ENCODE data around the gene FLT1.

Gene FLT1

DNA sequence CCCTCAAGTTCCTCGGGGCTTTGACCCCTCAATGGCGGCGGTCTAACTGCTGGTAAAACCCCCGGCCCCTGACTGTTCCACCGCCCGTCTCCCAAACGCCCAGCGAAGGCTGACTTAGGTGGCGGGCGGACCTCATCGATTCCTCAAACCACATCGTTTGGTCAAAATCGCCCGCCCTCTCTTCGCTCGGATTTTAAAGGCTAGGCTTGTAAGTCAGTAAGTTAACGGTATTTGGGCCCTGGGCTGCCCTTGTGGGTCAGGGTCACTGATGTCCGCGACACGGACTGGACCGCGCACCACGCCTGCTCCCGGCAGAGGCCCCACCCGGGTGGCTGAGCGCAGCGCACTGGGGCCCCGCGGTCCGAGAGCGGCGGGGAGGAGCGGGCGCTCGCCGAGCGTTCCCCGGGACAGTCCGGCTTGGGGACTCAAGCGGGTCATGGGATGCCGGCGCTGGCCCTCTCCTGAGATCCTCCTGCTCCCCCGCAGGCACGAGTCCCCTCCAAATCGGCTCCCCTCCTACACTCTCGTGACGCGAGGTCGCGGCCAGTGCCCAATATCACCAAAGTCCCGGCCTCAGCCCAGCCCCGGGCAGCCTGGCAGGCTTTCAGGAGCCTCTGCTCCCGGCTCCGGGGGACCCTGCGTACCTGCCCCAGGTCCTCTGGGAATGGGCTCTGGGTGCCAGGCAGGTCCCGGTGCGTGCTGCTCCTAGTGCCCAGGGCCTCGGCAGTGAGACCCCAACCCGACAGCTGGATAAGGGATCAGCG is 1.0 kb downstream of the FLT1 start:
- Histone ChIP-seq H3K27ac (peak overlapping the region; percentile 86), H4K20me1 (peaks cover 59% of the 10 kb centered on the region), H3K27me3 (peaks cover 48% of the 10 kb centered on the region), H3K9ac (peak overlapping the region; percentile 90), H3K4me2 (peak overlapping the region; percentile 93), H3K4me3 (peak overlapping the region; percentile 92), H3K36me3 (no peaks in the 10 kb centered on the region), H3K9me3 (no peaks in the 10 kb centered on the region), H3K4me1 (peaks cover 84% of the 10 kb centered on the region)
- TF ChIP-seq Cebpa-rat (IDR thresholded peaks at IDR 0.05), result no peak

DNA sequence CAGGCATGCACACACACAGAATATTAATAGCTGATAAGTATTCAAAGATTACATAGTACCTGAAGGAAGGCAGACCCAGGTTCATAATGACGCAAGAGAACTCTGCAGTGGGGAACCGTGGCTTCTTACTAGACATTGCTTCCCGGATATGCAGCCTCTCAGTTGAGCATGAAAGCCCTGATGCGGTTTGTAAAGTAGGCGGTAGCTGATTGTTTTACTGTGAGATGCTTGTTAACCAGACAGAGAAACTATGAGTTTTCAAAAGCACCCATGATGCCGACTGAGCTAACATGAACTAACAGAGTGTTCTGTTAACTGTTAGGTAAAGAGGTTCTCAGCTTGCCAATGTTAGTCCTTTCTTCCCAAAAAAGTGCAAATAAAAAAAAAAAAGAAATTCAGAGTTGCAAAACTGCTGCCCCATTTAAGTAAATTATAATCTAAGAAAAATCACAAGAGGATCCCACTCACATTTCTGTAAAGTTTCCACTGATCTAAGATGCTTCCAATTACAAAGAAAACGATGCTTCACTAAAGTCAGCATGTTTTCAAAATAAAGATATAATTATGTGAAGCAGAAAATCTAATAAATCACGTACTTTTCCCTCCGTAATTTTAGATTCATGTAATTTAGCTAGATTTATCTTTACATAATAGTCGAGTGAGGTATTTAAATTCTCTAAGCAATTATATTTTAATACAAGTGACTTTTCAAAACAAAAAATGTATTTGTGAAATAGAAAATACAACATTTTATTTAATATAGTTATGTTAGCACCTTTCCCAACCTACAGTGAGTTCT is 2.2 kb downstream of the FLT1 start:
- Histone ChIP-seq H4K20me1 (peaks cover 71% of the 10 kb centered on the region), H3K27me3 (peaks cover 48% of the 10 kb centered on the region), H3K4me2 (peak overlapping the region; percentile 93), H3K36me3 (peaks cover 5% of the 10 kb centered on the region), H3K4me3 (peak overlapping the region; percentile 92), H3K4me1 (peaks cover 86% of the 10 kb centered on the region), H3K27ac (peak overlapping the region; percentile 86), H3K9ac (peak overlapping the region; percentile 90), H3K9me3 (0 out of 2 replicates have a peak, but pooled peaks cover 3% of the 10 kb centered on the region)
- TF ChIP-seq Cebpa-rat (IDR thresholded peaks at IDR 0.05), result no peak

DNA sequence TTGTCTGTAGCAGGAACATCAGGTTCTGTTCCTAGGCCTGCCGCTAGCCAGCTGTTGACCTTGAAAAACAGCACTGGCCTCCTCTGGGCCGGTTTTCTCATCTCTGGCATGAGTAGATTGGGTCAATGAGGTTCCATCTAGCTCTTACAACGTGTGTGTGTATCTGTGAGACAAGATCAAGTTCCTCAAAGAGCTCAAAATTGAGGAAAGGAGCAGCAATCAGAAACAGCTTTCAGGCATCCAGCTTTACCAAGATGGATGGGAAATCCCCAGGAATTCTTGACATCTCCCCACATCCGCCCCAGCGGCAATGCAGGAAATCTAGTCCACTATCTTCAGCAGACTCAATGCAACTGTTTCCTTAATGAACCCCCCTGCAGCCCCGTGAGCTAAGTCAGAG is 4.9 kb downstream of the FLT1 start:
- peak overlapping the region; percentile 36; the same call in 1 of the 2 replicates for H3K4me3 ChIP-seq
- peaks cover 29% of the 10 kb centered on the region for H3K27me3 ChIP-seq
- no peak for TF ChIP-seq Cebpa-rat (IDR thresholded peaks at IDR 0.05)
- H3K27ac ChIP-seq, result peak overlapping the region; percentile 39
- peak overlapping the region; percentile 5; the same call in 1 of the 2 replicates for H3K9ac ChIP-seq
- H3K9me3 ChIP-seq, result 0 out of 2 replicates have a peak, but pooled peaks cover 3% of the 10 kb centered on the region
- H3K36me3 ChIP-seq, result peaks cover 29% of the 10 kb centered on the region
- peak overlapping the region; percentile 93 for H3K4me2 ChIP-seq
- peaks cover 60% of the 10 kb centered on the region for H3K4me1 ChIP-seq
- H4K20me1 ChIP-seq, result peaks cover 98% of the 10 kb centered on the region

DNA sequence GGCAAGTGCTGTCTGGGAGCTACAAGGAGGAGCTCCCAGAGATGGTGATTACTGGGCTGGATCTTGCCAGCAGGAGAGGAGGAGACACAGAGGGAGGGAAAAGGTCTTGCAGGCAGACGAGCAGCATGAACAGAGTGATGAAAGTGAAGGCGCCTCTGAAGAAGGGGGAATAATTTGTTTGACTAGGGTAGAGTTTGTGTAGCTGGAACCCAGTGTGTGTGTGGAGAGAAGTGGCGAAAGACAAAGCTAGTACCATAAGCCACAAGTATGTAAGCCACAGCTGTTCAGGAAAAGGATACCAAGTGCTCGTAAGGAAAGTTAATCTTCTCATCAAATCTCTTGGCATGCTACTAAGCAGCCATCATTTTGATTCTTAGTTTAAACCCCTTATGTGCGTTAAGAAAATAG is 5.4 kb downstream of the FLT1 start:
- Histone ChIP-seq H3K9ac (peak overlapping the region; percentile 2; the same call in 1 of the 2 replicates), H3K9me3 (0 out of 2 replicates have a peak, but pooled peaks cover 3% of the 10 kb centered on the region), H3K27me3 (peaks cover 24% of the 10 kb centered on the region), H3K4me1 (peaks cover 60% of the 10 kb centered on the region), H3K27ac (no peak overlapping the region), H3K4me3 (no peak overlapping the region; the same call in 1 of the 2 replicates), H3K4me2 (peak overlapping the region; percentile 93), H3K36me3 (peaks cover 31% of the 10 kb centered on the region), H4K20me1 (peaks cover 100% of the 10 kb centered on the region)
- TF ChIP-seq Cebpa-rat (IDR thresholded peaks at IDR 0.05), result no peak

DNA sequence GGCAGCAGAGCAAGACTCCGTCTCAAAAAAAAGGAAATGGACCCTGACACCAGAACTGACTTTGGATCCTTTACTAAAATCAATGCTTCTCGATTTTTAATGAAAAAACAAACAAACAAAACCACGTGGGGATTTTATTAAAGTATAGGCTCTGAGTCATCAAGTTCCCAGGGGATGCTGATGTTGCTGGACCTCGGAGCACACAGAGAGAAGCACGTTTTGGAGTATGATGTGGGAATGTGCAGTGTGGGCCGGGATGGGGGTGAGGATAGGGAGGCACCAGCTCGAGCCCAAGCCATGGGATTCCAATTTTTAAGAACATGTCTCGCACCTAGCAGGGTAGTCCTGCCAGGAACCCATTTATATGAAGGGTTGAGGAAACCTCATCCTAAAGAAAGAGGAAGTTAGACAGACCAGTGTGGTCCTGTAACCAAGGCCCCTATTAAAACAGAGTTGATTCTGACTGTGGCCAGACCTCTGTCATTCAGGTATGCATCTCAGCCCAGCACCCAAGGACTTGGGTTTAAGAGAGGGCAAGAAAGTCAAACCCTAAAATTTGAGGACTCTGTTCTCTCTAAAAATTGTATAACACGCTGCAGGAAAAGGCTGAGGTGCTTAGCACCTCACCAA is 6.4 kb downstream of the FLT1 start:
- H3K9me3 ChIP-seq, result 0 out of 2 replicates have a peak, but pooled peaks cover 3% of the 10 kb centered on the region
- peaks cover 14% of the 10 kb centered on the region for H3K27me3 ChIP-seq
- H3K9ac ChIP-seq, result no peak overlapping the region
- H3K36me3 ChIP-seq, result peaks cover 33% of the 10 kb centered on the region
- H3K4me2 ChIP-seq, result peak overlapping the region; percentile 93
- H3K4me3 ChIP-seq, result no peak overlapping the region
- no peak for TF ChIP-seq Cebpa-rat (IDR thresholded peaks at IDR 0.05)
- H3K4me1 ChIP-seq, result peaks cover 55% of the 10 kb centered on the region
- H3K27ac ChIP-seq, result no peak overlapping the region
- H4K20me1 ChIP-seq, result peaks cover 100% of the 10 kb centered on the region

DNA sequence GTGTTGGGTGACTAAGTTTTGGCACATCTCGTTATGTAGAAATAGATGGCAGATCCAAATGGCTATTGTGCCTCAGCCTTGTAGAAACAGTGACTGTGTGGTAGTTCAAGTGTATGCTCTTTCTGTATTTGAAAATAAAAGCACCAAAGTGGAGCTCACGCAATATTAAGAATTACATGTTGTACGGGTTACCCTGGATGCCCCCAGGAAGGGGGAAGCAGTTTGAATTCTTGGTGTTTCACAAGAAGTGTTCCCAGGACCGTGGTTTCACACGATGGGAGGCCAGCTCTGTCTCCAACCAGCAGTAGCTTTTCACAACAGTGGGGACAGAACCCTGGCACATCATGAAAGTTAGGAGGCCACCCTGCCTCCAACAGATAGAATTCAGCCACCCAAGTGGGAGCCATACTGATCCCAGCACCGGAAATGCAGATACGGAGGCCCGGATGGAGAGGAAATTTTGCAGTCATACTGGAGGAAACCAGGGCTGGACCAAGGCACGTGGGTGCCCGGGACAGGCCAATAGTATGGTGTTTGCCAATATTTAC is 8.9 kb downstream of the FLT1 start:
- TF ChIP-seq Cebpa-rat (IDR thresholded peaks at IDR 0.05), result no peak
- H3K36me3 ChIP-seq, result peaks cover 52% of the 10 kb centered on the region
- 0 out of 2 replicates have a peak, but pooled peaks cover 3% of the 10 kb centered on the region for H3K9me3 ChIP-seq
- H3K27me3 ChIP-seq, result no peaks in the 10 kb centered on the region
- no peak overlapping the region for H3K4me3 ChIP-seq
- H3K9ac ChIP-seq, result no peak overlapping the region
- H4K20me1 ChIP-seq, result peaks cover 97% of the 10 kb centered on the region
- H3K27ac ChIP-seq, result no peak overlapping the region
- H3K4me1 ChIP-seq, result peaks cover 32% of the 10 kb centered on the region
- no peak overlapping the region for H3K4me2 ChIP-seq

DNA sequence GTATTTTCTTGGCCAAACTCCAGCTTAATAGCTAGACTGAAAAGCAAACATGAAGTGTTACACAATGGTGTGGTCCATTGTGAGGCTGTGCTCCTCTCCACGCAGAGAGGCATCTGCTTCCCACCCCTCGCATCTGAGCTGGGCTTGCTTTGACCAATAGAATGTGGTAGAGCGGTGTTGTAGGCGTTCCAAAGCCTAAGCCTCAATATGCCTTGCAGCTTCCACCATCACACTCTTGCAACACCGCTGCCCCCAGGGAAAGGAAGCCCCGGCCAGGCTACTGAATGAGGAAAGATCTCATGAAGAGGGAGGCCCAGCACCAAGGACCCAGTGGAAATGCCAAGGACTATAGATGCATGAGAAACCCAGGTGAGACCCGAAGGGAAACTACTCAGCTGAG is 9.4 kb downstream of the FLT1 start:
- peaks cover 57% of the 10 kb centered on the region for H3K36me3 ChIP-seq
- H3K4me3 ChIP-seq, result no peak overlapping the region
- H4K20me1 ChIP-seq, result peaks cover 97% of the 10 kb centered on the region
- H3K27ac ChIP-seq, result no peak overlapping the region
- H3K4me2 ChIP-seq, result no peak overlapping the region
- 0 out of 2 replicates have a peak, but pooled peaks cover 3% of the 10 kb centered on the region for H3K9me3 ChIP-seq
- no peak overlapping the region for H3K9ac ChIP-seq
- peaks cover 27% of the 10 kb centered on the region for H3K4me1 ChIP-seq
- TF ChIP-seq Cebpa-rat (IDR thresholded peaks at IDR 0.05), result no peak
- no peaks in the 10 kb centered on the region for H3K27me3 ChIP-seq

DNA sequence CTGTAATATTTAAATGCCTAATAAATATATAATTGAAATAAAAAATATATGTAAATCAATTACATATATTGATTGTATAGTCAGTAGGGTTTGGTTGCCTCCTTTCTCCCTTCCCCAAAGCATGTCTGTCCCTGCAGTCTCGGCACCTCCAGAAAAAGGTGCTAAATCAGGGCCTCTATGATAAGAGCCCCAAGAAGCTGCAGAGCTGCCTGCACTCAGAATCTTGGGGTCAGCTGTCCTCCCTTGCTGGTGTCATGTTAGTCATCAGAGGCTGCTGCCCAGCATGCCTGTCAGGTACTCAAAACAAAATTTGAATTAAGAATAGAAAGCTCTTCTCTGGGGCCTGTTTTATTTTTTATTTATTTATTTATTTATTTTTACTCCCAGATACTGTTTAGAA is 9.8 kb downstream of the FLT1 start:
- H3K4me1 ChIP-seq, result peaks cover 23% of the 10 kb centered on the region
- no peaks in the 10 kb centered on the region for H3K27me3 ChIP-seq
- peaks cover 60% of the 10 kb centered on the region for H3K36me3 ChIP-seq
- H3K9ac ChIP-seq, result no peak overlapping the region
- H3K4me3 ChIP-seq, result no peak overlapping the region
- H3K9me3 ChIP-seq, result 0 out of 2 replicates have a peak, but pooled peaks cover 3% of the 10 kb centered on the region
- TF ChIP-seq Cebpa-rat (IDR thresholded peaks at IDR 0.05), result no peak
- H4K20me1 ChIP-seq, result peaks cover 97% of the 10 kb centered on the region
- H3K27ac ChIP-seq, result no peak overlapping the region
- H3K4me2 ChIP-seq, result no peak overlapping the region

DNA sequence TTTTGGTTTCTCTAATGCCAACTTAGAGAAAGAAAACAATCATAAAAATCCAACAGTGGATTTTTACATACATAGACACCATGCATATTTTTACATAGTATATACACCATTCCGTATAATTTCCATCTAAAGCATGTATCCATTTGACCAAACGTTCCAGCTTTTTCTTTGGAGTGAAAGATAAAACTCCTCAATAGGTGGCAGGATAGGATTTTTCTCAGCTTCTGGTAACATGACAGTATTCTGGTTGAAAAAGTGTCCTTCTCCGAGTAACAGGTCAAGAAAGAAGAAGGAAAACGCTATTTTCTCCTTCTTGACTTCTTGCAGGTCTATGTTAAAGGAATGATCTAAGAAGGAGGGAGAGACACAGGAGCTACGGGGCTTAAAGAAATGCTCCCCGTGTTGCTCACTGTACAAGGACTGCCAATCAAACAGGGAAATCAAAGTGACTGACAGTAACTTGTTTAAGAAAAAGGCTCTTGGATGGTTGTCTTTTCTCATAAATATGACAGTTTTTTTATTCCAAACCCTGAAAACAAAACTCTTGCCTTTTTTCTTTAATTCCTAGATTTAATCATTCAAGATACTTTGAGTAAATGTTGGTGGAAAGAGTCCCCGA is 11.5 kb downstream of the FLT1 start:
- Histone ChIP-seq H3K36me3 (peaks cover 60% of the 10 kb centered on the region), H3K4me1 (peaks cover 6% of the 10 kb centered on the region), H3K4me2 (no peak overlapping the region), H3K9me3 (0 out of 2 replicates have a peak, but pooled peaks cover 3% of the 10 kb centered on the region), H3K4me3 (no peak overlapping the region), H4K20me1 (peaks cover 96% of the 10 kb centered on the region), H3K9ac (no peak overlapping the region), H3K27me3 (no peaks in the 10 kb centered on the region), H3K27ac (no peak overlapping the region)
- no peak for TF ChIP-seq Cebpa-rat (IDR thresholded peaks at IDR 0.05)

Data from BLaER1 (cell line).